ENCODE data around the gene C2CD2.

C2CD2 gene

DNA sequence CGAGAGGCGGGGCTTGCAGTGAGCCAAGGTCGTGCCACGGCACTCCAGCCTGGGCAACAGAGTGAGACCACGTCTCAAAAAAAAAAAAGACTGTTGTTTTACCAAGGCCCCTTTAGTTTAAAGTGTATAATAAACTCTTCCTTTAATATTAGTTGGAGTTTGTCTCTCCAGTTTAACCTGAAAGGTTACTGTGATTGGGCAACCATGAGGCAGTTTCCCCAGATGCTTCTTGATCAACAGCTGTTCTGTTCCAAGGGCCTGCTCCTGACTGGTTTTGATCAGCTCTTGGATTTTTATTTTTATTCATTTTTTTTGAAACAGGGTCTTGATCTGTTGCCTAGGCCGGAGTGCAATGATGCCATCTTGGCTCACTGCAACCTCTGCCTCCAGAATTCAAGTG is 18.1 kb upstream of the C2CD2 start:
- peak; percentile 57 for DNase-seq (ENCODE audit: low read depth)
- no peak for TF ChIP-seq CTCF (IDR thresholded peaks at IDR 0.05; ENCODE audit: insufficient read depth, low read depth, low read length, missing control alignments)
- no peak overlapping the region for H3K4me3 ChIP-seq (ENCODE audit: low read length)

DNA sequence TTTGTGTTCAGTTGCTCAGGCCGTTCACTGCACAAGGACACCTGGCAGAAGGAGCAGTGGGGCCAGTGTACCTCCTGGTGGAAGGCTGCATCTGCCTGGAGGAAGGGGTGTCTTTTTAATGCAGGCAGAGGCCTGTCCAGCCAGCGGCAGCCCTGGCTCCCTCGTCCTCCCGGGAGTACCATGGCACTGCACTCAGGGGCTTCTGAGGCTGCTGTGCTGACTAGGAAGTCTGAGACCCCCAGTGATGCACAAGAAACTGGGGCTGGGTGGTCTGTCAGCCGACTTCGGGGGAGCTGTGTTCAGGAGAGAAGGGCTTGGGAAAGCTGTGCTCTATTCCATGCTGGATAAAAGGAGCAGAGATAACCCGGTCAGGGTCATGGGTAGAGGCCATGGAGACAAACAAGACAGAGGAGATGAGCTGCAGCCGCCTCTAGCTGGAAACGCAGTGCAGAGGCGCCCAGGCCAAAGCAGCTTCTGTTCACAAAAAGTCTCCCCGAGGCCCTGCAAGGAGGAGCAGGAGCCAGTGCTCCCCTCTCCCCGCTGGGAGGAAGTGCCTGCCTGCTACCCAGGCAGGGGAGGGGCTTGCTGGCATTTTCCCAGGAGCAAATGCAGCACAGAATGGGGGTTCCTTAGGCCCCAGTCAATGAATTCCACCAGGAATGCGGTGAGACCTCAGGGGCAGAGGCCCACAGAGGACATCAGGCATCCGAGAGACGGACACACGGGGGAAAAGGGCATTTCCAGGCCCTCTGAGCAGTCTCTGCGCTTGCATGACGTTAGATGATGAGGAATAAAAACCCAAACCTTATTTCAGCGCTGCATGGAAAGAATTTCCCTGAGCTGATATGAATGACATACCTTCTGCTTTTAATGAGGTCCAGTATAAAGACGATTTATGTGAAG is 17.2 kb upstream of the C2CD2 start:
- DNase-seq (ENCODE audit: low read depth), result no peak
- H3K4me3 ChIP-seq (ENCODE audit: low read length), result no peak overlapping the region
- no peak for TF ChIP-seq CTCF (IDR thresholded peaks at IDR 0.05; ENCODE audit: insufficient read depth, low read depth, low read length, missing control alignments)

DNA sequence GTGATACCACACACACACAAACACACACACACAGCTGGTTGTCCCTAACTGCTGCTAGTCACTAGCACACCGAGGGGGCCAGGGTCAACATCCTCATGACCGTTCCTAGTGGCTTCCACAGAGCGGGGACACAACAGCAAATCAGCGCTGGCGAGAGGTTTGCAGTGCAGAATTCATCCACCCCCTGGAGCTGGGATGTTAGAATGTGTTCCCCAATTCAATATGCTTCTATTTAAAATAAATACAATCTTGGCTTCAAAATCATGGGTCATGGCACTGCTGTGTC is 16.2 kb upstream of the C2CD2 start:
- DNase-seq (ENCODE audit: low read depth), result no peak
- no peak overlapping the region for H3K4me3 ChIP-seq (ENCODE audit: low read length)
- TF ChIP-seq CTCF (IDR thresholded peaks at IDR 0.05; ENCODE audit: insufficient read depth, low read depth, low read length, missing control alignments), result no peak

DNA sequence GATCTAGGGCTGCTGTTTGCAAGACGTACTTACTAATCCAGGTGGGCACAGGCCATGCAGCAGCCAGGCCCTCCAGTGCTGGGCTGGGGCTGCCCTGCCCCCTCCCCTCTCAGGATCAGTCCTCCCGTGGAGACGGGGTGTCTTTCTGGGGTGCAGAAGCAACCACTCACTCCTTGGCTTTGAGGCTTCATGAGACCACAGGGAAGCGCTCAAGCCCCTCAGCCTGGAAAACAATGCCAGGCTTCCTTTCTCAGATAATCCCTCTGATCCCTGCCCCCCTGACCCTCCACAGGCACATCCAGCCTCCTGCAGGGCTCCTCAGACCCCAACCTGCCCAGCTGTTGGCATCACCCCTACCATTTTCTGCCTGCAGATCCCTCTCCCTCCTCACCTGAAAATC is 13.9 kb upstream of the C2CD2 start:
- TF ChIP-seq CTCF (IDR thresholded peaks at IDR 0.05; ENCODE audit: insufficient read depth, low read depth, low read length, missing control alignments), result no peak
- H3K4me3 ChIP-seq (ENCODE audit: low read length), result no peak overlapping the region
- no peak for DNase-seq (ENCODE audit: low read depth)

DNA sequence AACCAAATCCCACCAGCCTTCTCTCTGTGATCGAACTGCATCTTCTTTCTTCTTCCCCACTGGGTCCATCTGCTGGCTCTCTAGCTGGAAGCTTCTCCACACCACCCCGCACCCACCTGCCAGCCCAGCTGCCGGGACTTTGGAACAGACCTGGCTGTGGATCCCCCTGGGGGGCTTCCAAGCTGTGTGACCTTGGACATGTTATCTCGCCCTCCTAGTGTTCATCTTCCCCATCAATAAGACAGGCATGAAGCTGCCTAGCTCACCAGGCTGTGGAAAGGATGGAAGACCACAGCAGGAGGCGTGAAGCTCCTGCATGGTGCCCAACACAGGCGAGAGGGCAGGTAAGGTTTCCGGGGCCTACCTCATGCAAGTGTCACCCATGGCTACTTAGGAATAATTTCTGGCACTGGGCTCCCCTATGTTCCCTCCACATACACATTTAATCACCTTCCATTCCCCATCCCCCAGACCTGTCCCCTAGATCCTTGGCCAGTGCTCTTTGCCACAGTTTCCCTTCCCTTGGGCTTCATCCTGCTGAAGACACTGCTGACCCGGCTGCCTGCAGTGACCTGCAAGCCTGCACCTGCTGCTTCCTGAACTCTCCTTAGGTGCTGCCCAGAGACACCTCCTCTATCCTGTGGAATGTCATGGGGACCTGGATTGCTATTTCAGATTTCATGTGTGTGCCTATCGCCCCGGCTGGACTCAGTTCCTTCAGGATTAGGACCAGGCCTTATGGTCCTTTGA is 13.2 kb upstream of the C2CD2 start:
- no peak overlapping the region for H3K4me3 ChIP-seq (ENCODE audit: low read length)
- DNase-seq (ENCODE audit: low read depth), result no peak
- no peak for TF ChIP-seq CTCF (IDR thresholded peaks at IDR 0.05; ENCODE audit: insufficient read depth, low read depth, low read length, missing control alignments)

- no peak for TF ChIP-seq CTCF (IDR thresholded peaks at IDR 0.05; ENCODE audit: insufficient read depth, low read depth, low read length, missing control alignments)
- peak; percentile 35 for DNase-seq (ENCODE audit: low read depth)
- H3K4me3 ChIP-seq (ENCODE audit: low read length), result no peak overlapping the region
Observed at GRCh38 chr21:41966041-41966833, 12.4 kb upstream of the C2CD2 start.
